Endothelial cell of umbilical vein (primary cell): ENCODE measurements around the gene LRRTM4. TPM values are rescaled to one million over a fixed set of nuclear protein-coding genes. Genes with fewer than 3 reads are reported as not detected.

Experiments used
- BruUV-seq: library from RNA; stranded (reverse); fragments of 400-500 nt; replicated peaks from 2 replicates; lab custom pipeline; 2021; lab: Mats Ljungman, UMichigan
- CTCF ChIA-PET: fragments of 300-600, 350-600 bp; sonication (Branson Sonifier 250); formaldehyde crosslinking; loops from one replicate; lab custom pipeline; 2021; ENCODE audit warnings: antibody characterized with exemption, inconsistent platforms; lab: Charles Lee
- POLR2A ChIA-PET: fragments of 300-600, 350-600 bp; sonication (Branson Sonifier 250); formaldehyde crosslinking; loops from one replicate; lab custom pipeline; 2021; ENCODE audit warnings: antibody characterized with exemption, inconsistent platforms; lab: Charles Lee
- DNase-seq: peaks from one replicate; pipeline ENCODE4 v3.0.0-alpha.2; 2011; ENCODE audit warnings: low read depth, low spot score
- FAIRE-seq: peaks from 2 replicates; lab custom pipeline; 2011; peaks lifted over from hg19 to GRCh38; lab: Jason Lieb, UNC
- H2AFZ ChIP-seq: 2 replicates; pipeline ENCODE4 v1.6.0; 2012; ENCODE audit warnings: low read depth, low read length, control low read depth, inconsistent platforms
- H3K27ac ChIP-seq: 2 replicates; pipeline ENCODE4 v1.5.1; 2011; ENCODE audit warnings: low read depth, mild to moderate bottlenecking, control low read depth, low read length, moderate library complexity; ENCODE audit not compliant: insufficient read depth
- H3K27me3 ChIP-seq, 2 experiments: 2 replicates each; pipeline versions ENCODE4 v1.6.0 to v1.6.1; 2011; ENCODE audit warnings: low read length in 2 of 2, mixed read lengths in 1 of 2; ENCODE audit not compliant: control insufficient read depth in 2 of 2, insufficient read depth in 2 of 2
- H3K36me3 ChIP-seq, 2 experiments: 2 replicates in 1 of 2; 3 replicates in 1 of 2; pipeline ENCODE4 v1.5.1; 2011; ENCODE audit warnings: low read length in 2 of 2, mild to moderate bottlenecking in 1 of 2, moderate library complexity in 1 of 2; ENCODE audit not compliant: control insufficient read depth in 2 of 2, insufficient read depth in 2 of 2; ENCODE audit errors: extremely low read depth in 1 of 2
- H3K4me1 ChIP-seq: 3 replicates; pipeline ENCODE4 v1.5.1; 2011; ENCODE audit warnings: mild to moderate bottlenecking, low read length; ENCODE audit not compliant: control insufficient read depth, insufficient read depth; ENCODE audit errors: extremely low read depth
- H3K4me2 ChIP-seq: 2 replicates; pipeline ENCODE4 v1.6.1; 2011; ENCODE audit warnings: low read length, control low read depth, mixed read lengths; ENCODE audit not compliant: insufficient read depth
- H3K4me3 ChIP-seq, 3 experiments: fragments of 200-600 bp in 1 of 3; sonication (generic), shearing (Covaris generic) in 1 of 3; replicated peaks in 1 of 3; 2 replicates each; pipeline ENCODE4 v1.5.1; 2011 to 2016; ENCODE audit warnings: control low read depth in 3 of 3, low read length in 3 of 3, mild to moderate bottlenecking in 2 of 3, inconsistent platforms in 1 of 3, low read depth in 1 of 3, moderate library complexity in 1 of 3; ENCODE audit not compliant: insufficient read depth in 1 of 3
- H3K79me2 ChIP-seq: 2 replicates; pipeline ENCODE4 v1.6.0; 2012; ENCODE audit warnings: low read length, inconsistent platforms; ENCODE audit not compliant: control insufficient read depth, insufficient read depth
- H3K9ac ChIP-seq: replicated peaks from 2 replicates; pipeline ENCODE3; 2011; ENCODE audit warnings: low read length, control low read depth; ENCODE audit not compliant: insufficient read depth; ENCODE audit errors: extremely low read depth
- H3K9me1 ChIP-seq: replicated peaks from 3 replicates; pipeline ENCODE4 v1.6.0; 2011; ENCODE audit warnings: mild to moderate bottlenecking, low read length; ENCODE audit not compliant: control insufficient read depth, insufficient read depth; ENCODE audit errors: extremely low read depth
- H3K9me3 ChIP-seq: replicated peaks from 2 replicates; pipeline ENCODE4 v1.5.1; 2012; ENCODE audit warnings: low read length, inconsistent platforms; ENCODE audit not compliant: control insufficient read depth, insufficient read depth
- H4K20me1 ChIP-seq: replicated peaks from 2 replicates; pipeline ENCODE3; 2011; ENCODE audit warnings: mild to moderate bottlenecking, low read length; ENCODE audit not compliant: control insufficient read depth, insufficient read depth; ENCODE audit errors: extremely low read depth
- EZH2 ChIP-seq: IDR thresholded peaks from 2 replicates; pipeline ENCODE4 v1.6.1; 2012; ENCODE audit warnings: borderline replicate concordance, low read depth, mild to moderate bottlenecking, moderate library complexity, low read length, inconsistent platforms; ENCODE audit not compliant: severe bottlenecking
- FOS ChIP-seq: IDR thresholded peaks from 2 replicates; pipeline ENCODE4 v1.6.1; 2011; ENCODE audit warnings: mild to moderate bottlenecking, low read length, moderate library complexity, borderline replicate concordance; ENCODE audit not compliant: insufficient read depth
- GATA2 ChIP-seq: IDR thresholded peaks from 2 replicates; pipeline ENCODE4 v1.7.0; 2011; ENCODE audit warnings: low read depth, mild to moderate bottlenecking, moderate library complexity, mixed read lengths, low read length; ENCODE audit not compliant: insufficient read length, insufficient read depth
- JUN ChIP-seq: IDR thresholded peaks from 2 replicates; pipeline ENCODE4 v1.6.1; 2011; ENCODE audit warnings: borderline replicate concordance, low read depth; ENCODE audit not compliant: insufficient read length, insufficient read depth
- MYC ChIP-seq: IDR thresholded peaks from one replicate; pipeline ENCODE4 v1.6.1; 2011; ENCODE audit warnings: mild to moderate bottlenecking, low read depth, low read length
- POLR2AphosphoS5 ChIP-seq: IDR thresholded peaks from 2 replicates; pipeline ENCODE4 v1.6.1; 2012; ENCODE audit warnings: low read depth, mild to moderate bottlenecking, control low read depth, low read length, moderate library complexity; ENCODE audit not compliant: insufficient read depth
- dilution Hi-C: fragments of 300-500 bp; cut with MboI; formaldehyde crosslinking; loops from one replicate; pipeline ENCODE4 v1.15.0; 2019; ENCODE audit warnings: low sequenced_read_pairs; ENCODE audit not compliant: extremely low pct_ligation_motif_present
- intact Hi-C: fragments of 100-400 bp; cut with micrococcal nuclease; formaldehyde crosslinking; loops from one replicate; pipeline ENCODE4 v1.10.0; 2022
- polyA plus RNA-seq, 4 experiments: library from polyadenylated mRNA; depleted of rRNA in 3 of 4; stranded (reverse) in 3 of 4; unstranded in 1 of 4; fragments of >200 nt; gene quantifications; 2 replicates each; pipeline versions ENCODE4 v1.2.1 to v1.2.3, GENCODE V29; 2011 to 2012; ENCODE audit warnings: missing spikeins in 1 of 4
- total RNA-seq: library from RNA; stranded (reverse); gene quantifications from 2 replicates; pipeline ENCODE4 v1.2.3, GENCODE V29; 2021
- TF ChIP-seq, protein P1 (sequence below), 2 donors: IDR thresholded peaks; 1 replicate in 1 of 2; 2 replicates in 1 of 2; pipeline ENCODE4 v1.5.1; 2011; ENCODE audit warnings: low read length in 2 of 2, mild to moderate bottlenecking in 2 of 2, moderate library complexity in 2 of 2, control low read depth in 1 of 2, inconsistent platforms in 1 of 2, low read depth in 1 of 2; ENCODE audit not compliant: insufficient read depth in 1 of 2; ENCODE audit errors: extremely low read depth in 1 of 2

The LRRTM4 gene
- total and polyA plus RNA-seq, 2 donors (not counting 3 experiments of a cell fraction or from before 2014, with no cell fraction given): not detected

DNA sequence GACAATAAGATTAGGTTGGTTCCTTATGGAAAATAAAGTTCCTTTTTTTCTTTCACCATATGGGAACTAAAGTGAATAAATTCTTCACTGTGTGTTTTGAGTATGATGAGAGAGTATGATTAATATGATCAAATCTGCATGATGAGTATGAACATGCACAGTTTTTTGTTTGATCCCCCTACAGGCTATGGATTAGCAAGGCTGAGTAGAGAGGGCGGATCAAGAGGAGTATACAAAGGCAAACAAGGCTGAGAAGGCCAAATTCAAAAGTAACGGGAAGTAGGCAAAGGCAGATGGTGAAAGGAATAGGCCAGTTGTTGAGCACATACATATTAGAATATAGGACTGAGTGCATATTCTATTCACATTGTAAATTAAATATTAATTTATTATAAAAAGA is 508.2 kb downstream of the LRRTM4 start:
- H3K27me3 ChIP-seq: no peaks in the 10 kb centered on the region
- H4K20me1 ChIP-seq: no peaks in the 10 kb centered on the region
- no peak overlapping the region for H2AFZ ChIP-seq
- H3K9me3 ChIP-seq: no peaks in the 10 kb centered on the region
- ChIA-PET POLR2A (no interaction called here), CTCF (no interaction called here)
- H3K9me1 ChIP-seq: no peaks in the 10 kb centered on the region
- H3K79me2 ChIP-seq: no peaks in the 10 kb centered on the region
- intact Hi-C loops: no loop called here
- H3K4me1 ChIP-seq: peaks cover 5% of the 10 kb centered on the region
- no peak overlapping the region for H3K27ac ChIP-seq
- DNase-seq (no peak), FAIRE-seq (no peak)
- dilution Hi-C loops: no loop called here
- no peak overlapping the region for H3K4me2 ChIP-seq
- H3K4me3 ChIP-seq: no peak overlapping the region
- BruUV-seq: no TSS peak
- H3K9ac ChIP-seq: no peak overlapping the region
- no peaks in the 10 kb centered on the region for H3K36me3 ChIP-seq
- TF ChIP-seq GATA2 (no peak), POLR2AphosphoS5 (no peak), FOS (no peak), EZH2 (no peak), JUN (no peak), MYC (no peak)
- TF ChIP-seq, protein P1, sequence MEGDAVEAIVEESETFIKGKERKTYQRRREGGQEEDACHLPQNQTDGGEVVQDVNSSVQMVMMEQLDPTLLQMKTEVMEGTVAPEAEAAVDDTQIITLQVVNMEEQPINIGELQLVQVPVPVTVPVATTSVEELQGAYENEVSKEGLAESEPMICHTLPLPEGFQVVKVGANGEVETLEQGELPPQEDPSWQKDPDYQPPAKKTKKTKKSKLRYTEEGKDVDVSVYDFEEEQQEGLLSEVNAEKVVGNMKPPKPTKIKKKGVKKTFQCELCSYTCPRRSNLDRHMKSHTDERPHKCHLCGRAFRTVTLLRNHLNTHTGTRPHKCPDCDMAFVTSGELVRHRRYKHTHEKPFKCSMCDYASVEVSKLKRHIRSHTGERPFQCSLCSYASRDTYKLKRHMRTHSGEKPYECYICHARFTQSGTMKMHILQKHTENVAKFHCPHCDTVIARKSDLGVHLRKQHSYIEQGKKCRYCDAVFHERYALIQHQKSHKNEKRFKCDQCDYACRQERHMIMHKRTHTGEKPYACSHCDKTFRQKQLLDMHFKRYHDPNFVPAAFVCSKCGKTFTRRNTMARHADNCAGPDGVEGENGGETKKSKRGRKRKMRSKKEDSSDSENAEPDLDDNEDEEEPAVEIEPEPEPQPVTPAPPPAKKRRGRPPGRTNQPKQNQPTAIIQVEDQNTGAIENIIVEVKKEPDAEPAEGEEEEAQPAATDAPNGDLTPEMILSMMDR (IDR thresholded peaks at IDR 0.05; ENCODE audit: extremely low read depth in 1 of 2, insufficient read depth in 1 of 2, low read depth in 1 of 2, low read length in 2 of 2): no peak
